Natural killer cell (primary cell): ENCODE results near the gene ECE1. TPM values are rescaled to one million over a fixed set of nuclear protein-coding genes. Genes with fewer than 3 reads are reported as not detected.

ENCODE experiments used
- ATAC-seq, 3 donors: fragments of 150-1000 bp in 2 of 3; fragments of 200-7000 bp in 1 of 3; cut with Tn5 transposase; 1 replicate in 1 of 3; 2 replicates in 2 of 3; pipeline ENCODE4 v1.10.0; 2021; ENCODE audit warnings: mild to moderate bottlenecking in 2 of 3, moderate library complexity in 2 of 3
- DNase-seq, 2 donors: peaks; one replicate each; pipeline versions ENCODE4 v3.0.0 to v3.0.0-alpha.2; 2013 to 2021; ENCODE audit warnings: mixed read lengths in 1 of 2
- H3K27ac ChIP-seq: one replicate; pipeline ENCODE4 v1.5.1; 2013; ENCODE audit warnings: mild to moderate bottlenecking, low read length
- H3K27me3 ChIP-seq: one replicate; pipeline ENCODE4 v1.6.1; 2013; ENCODE audit warnings: low read length; ENCODE audit not compliant: control insufficient read depth, insufficient read depth
- H3K36me3 ChIP-seq: one replicate; pipeline ENCODE4 v1.6.1; 2013; ENCODE audit warnings: low read length; ENCODE audit not compliant: control insufficient read depth, insufficient read depth
- H3K4me1 ChIP-seq: one replicate; pipeline ENCODE4 v1.6.1; 2013; ENCODE audit warnings: low read length; ENCODE audit not compliant: control insufficient read depth, insufficient read depth
- H3K4me3 ChIP-seq: one replicate; pipeline ENCODE4 v1.5.1; 2013; ENCODE audit warnings: low read length
- H3K9me3 ChIP-seq: one replicate; pipeline ENCODE4 v1.6.1; 2013; ENCODE audit warnings: low read length; ENCODE audit not compliant: control insufficient read depth, insufficient read depth
- H3K27ac Mint-ChIP-seq, 2 donors: one replicate each; pipeline ENCODE4 v1.8.0; 2022; ENCODE audit warnings: mild to moderate bottlenecking in 2 of 2, mixed read lengths in 2 of 2, moderate library complexity in 1 of 2
- H3K27me3 Mint-ChIP-seq, 2 donors: one replicate each; pipeline ENCODE4 v1.8.0; 2022; ENCODE audit warnings: low read depth in 2 of 2, mixed read lengths in 2 of 2
- H3K36me3 Mint-ChIP-seq: one replicate; pipeline ENCODE4 v1.8.0; 2022; ENCODE audit warnings: mixed read lengths
- H3K4me1 Mint-ChIP-seq, 2 donors: one replicate each; pipeline ENCODE4 v1.8.0; 2022; ENCODE audit warnings: mixed read lengths in 2 of 2
- H3K4me3 Mint-ChIP-seq: one replicate; pipeline ENCODE4 v1.8.0; 2022; ENCODE audit warnings: mild to moderate bottlenecking, moderate library complexity, mixed read lengths
- H3K9me3 Mint-ChIP-seq, 2 donors: one replicate each; pipeline ENCODE4 v1.8.0; 2022; ENCODE audit warnings: mixed read lengths in 2 of 2
- CTCF ChIP-seq: fragments of 200-600 bp; IDR thresholded peaks from one replicate; pipeline ENCODE4 v1.8.0; 2022; ENCODE audit warnings: antibody characterized with exemption
- WGBS: methylation state at CpG from one replicate; pipeline ENCODE4 v1.1.7; 2013; ENCODE audit warnings: missing lambda C conversion rate; ENCODE audit not compliant: insufficient coverage; 5-methylcytosine and 5-hydroxymethylcytosine counted together
- intact Hi-C: fragments of 100-400 bp; cut with micrococcal nuclease; formaldehyde crosslinking; loops from one replicate; pipeline ENCODE4 v1.14.2; 2022
- total RNA-seq, 4 donors: library from RNA; stranded (reverse); fragments of 120-200 nt in 1 of 4; gene quantifications; one replicate each; pipeline versions ENCODE4 v1.2.3 to v1.2.4, GENCODE V29; 2013 to 2022

Gene ECE1
- total RNA-seq, 3 donors from 2014 or later (not counting 1 experiment from before 2014, with no cell fraction given): 47.2 to 70.1 (median 50.7) TPM

- 53% methylated on average over 3 of the region's 3 CpGs for WGBS
- intact Hi-C loops: loop anchor here (2.0 to 10.0 kb wide), 2 partner anchors 57 to 689 kb away; no protein-coding TSS in a partner anchor
- no peak overlapping the region for H3K27ac ChIP-seq
Observed at GRCh38 chr1:21335750-21336224, 45.5 kb upstream of the ECE1 start.

GRCh38 chr1:21335088-21335691 lies 44.9 kb upstream of the ECE1 start:
- DNase-seq: no peak
- intact Hi-C loops: loop anchor here (2.0 to 10.0 kb wide), 2 partner anchors 56 to 690 kb away; no protein-coding TSS in a partner anchor
- no peaks in the 10 kb centered on the region for H3K9me3 Mint-ChIP-seq

More at GRCh38 chr1:21335750-21336224, 45.5 kb upstream of the ECE1 start:
- DNase-seq (no peak), ATAC-seq (no peak)
- Histone ChIP-seq H3K27me3 (no peaks in the 10 kb centered on the region), H3K4me1 (peaks cover 64% of the 10 kb centered on the region), H3K36me3 (no peaks in the 10 kb centered on the region), H3K9me3 (no peaks in the 10 kb centered on the region), H3K4me3 (no peak overlapping the region)
- Mint-ChIP-seq H3K27me3 (no peaks in the 10 kb centered on the region), H3K27ac (peak overlapping the region; percentile 94 to 98), H3K4me1 (peaks cover 46 to 82% of the 10 kb centered on the region in 2 donors), H3K36me3 (no peaks in the 10 kb centered on the region), H3K9me3 (no peaks in the 10 kb centered on the region), H3K4me3 (peak overlapping the region; percentile 91)
- no peak for TF ChIP-seq CTCF

GRCh38 chr1:21334214-21335087 lies 44.2 kb upstream of the ECE1 start:
- peaks cover 65% of the 10 kb centered on the region for H3K4me1 ChIP-seq
- ATAC-seq: peak; percentile 86 to 93 (median 90)
- TF ChIP-seq CTCF: peak; percentile 59
- Mint-ChIP-seq H3K9me3 (no peaks in the 10 kb centered on the region), H3K27ac (peak overlapping the region; percentile 94 to 98), H3K27me3 (no peaks in the 10 kb centered on the region), H3K36me3 (no peaks in the 10 kb centered on the region), H3K4me1 (peaks cover 53 to 81% of the 10 kb centered on the region in 2 donors), H3K4me3 (peak overlapping the region; percentile 91)
- H3K36me3 ChIP-seq: no peaks in the 10 kb centered on the region
- 2% methylated on average over 20 of the region's 20 CpGs for WGBS
- no peaks in the 10 kb centered on the region for H3K27me3 ChIP-seq
- DNase-seq: peak; percentile 83 to 92
- peak overlapping the region; percentile 91 for H3K27ac ChIP-seq
- H3K4me3 ChIP-seq: peak overlapping the region; percentile 36
- H3K9me3 ChIP-seq: no peaks in the 10 kb centered on the region
- intact Hi-C loops: loop anchor here (1.0 to 10.0 kb wide), 6 partner anchors 10 to 690 kb away; no protein-coding TSS in a partner anchor

More at GRCh38 chr1:21335088-21335691, 44.9 kb upstream of the ECE1 start:
- peak overlapping the region; percentile 91 for H3K27ac ChIP-seq
- H3K4me1 Mint-ChIP-seq: peaks cover 50 to 84% of the 10 kb centered on the region in 2 donors
- no peaks in the 10 kb centered on the region for H3K9me3 ChIP-seq
- H3K27me3 Mint-ChIP-seq: no peaks in the 10 kb centered on the region
- peak overlapping the region; percentile 94 to 98 for H3K27ac Mint-ChIP-seq
- TF ChIP-seq CTCF: no peak
- no peaks in the 10 kb centered on the region for H3K36me3 Mint-ChIP-seq
- 36% methylated on average over 19 of the region's 19 CpGs for WGBS
- H3K4me3 ChIP-seq: peak overlapping the region; percentile 36
- H3K4me3 Mint-ChIP-seq: peak overlapping the region; percentile 91
- no peaks in the 10 kb centered on the region for H3K27me3 ChIP-seq
- H3K36me3 ChIP-seq: no peaks in the 10 kb centered on the region
- no peak for ATAC-seq
- peaks cover 64% of the 10 kb centered on the region for H3K4me1 ChIP-seq
